K562 (cell line): ENCODE results near the gene RNF214. TPM values are rescaled to one million over a fixed set of nuclear protein-coding genes. Genes with fewer than 3 reads are reported as not detected.
A peak's percentile ranks its signal among the peaks of the same experiment; 100 is the strongest.

ENCODE experiments used
- ASH1L ChIP-seq: fragments of 450-650 bp; IDR thresholded peaks from 2 replicates; pipeline ENCODE4 v1.6.1; 2018; ENCODE audit warnings: borderline replicate concordance, mild to moderate bottlenecking, low read depth; ENCODE audit not compliant: partially characterized antibody
- ATF1 ChIP-seq, 2 experiments: fragments of 450-650 bp in 1 of 2; IDR thresholded peaks; 2 replicates each; pipeline ENCODE4 v1.6.1; 2016; ENCODE audit warnings: missing compliant biosample characterization in 1 of 2, missing genetic modification characterization in 1 of 2
- CBX5 ChIP-seq: IDR thresholded peaks from 2 replicates; pipeline ENCODE4 v1.6.1; 2014; ENCODE audit warnings: low read depth, borderline replicate concordance
- CHD4 ChIP-seq: fragments of 200-600 bp; sonication (generic); IDR thresholded peaks from 3 replicates; pipeline ENCODE4 v1.6.1; 2012; ENCODE audit warnings: low read depth, mild to moderate bottlenecking, mixed read lengths, low read length, inconsistent platforms; ENCODE audit not compliant: insufficient read depth, insufficient replicate concordance, poor library complexity, severe bottlenecking
- HDAC1 ChIP-seq, 2 experiments: fragments of 450-650 bp; IDR thresholded peaks; 2 replicates each; pipeline ENCODE4 v1.6.1; 2016 to 2017; ENCODE audit warnings: inconsistent platforms in 1 of 2, mild to moderate bottlenecking in 1 of 2, moderate library complexity in 1 of 2
- HEY1 ChIP-seq: fragments of 250-450 bp; sonication (Bioruptor Pico); IDR thresholded peaks from 2 replicates; pipeline ENCODE4 v1.5.0; 2020; ENCODE audit warnings: mild to moderate bottlenecking, moderate library complexity, borderline replicate concordance
- JUND ChIP-seq, 2 experiments: IDR thresholded peaks; 2 replicates in 1 of 2; 3 replicates in 1 of 2; pipeline ENCODE4 v1.6.1; 2011; ENCODE audit warnings: borderline replicate concordance in 2 of 2, low read depth in 2 of 2, low read length in 2 of 2, improper control_type of control experiment in 1 of 2, missing biosample characterization in 1 of 2, missing genetic modification characterization in 1 of 2, missing genetic modification reagents in 1 of 2
- KHSRP ChIP-seq: fragments of 450-650 bp; IDR thresholded peaks from 2 replicates; pipeline ENCODE4 v1.6.1; 2017
- NR3C1 ChIP-seq: sonication (generic); formaldehyde crosslinking; IDR thresholded peaks from 2 replicates; pipeline ENCODE4 v1.8.1; 2022; ENCODE audit warnings: missing genetic modification reagents
- PBX2 ChIP-seq, 2 experiments: IDR thresholded peaks in 1 of 2; conservative IDR thresholded peaks in 1 of 2; 2 replicates each; pipeline ENCODE4 v1.6.1; 2016; ENCODE audit warnings: low read depth in 2 of 2, mild to moderate bottlenecking in 1 of 2, missing compliant biosample characterization in 1 of 2, missing genetic modification characterization in 1 of 2, moderate library complexity in 1 of 2
- PHF20 ChIP-seq: fragments of 450-650 bp; IDR thresholded peaks from 2 replicates; pipeline ENCODE4 v1.6.1; 2018; ENCODE audit not compliant: partially characterized antibody
- SFPQ ChIP-seq: fragments of 200-400 bp; formaldehyde crosslinking; IDR thresholded peaks from 2 replicates; pipeline ENCODE4 v1.6.1; 2017; ENCODE audit warnings: mild to moderate bottlenecking, low read depth, low read length, moderate library complexity
- SP1 ChIP-seq: sonication (generic); formaldehyde crosslinking; IDR thresholded peaks from 2 replicates; pipeline ENCODE4 v1.8.1; 2022; ENCODE audit warnings: mild to moderate bottlenecking, missing genetic modification reagents
- SUPT5H ChIP-seq: fragments of 450-650 bp; IDR thresholded peaks from 2 replicates; pipeline ENCODE4 v1.6.1; 2016
- TFE3 ChIP-seq: fragments of 450-650 bp; formaldehyde crosslinking; IDR thresholded peaks from 2 replicates; pipeline ENCODE4 v1.4.0; 2020; ENCODE audit warnings: mild to moderate bottlenecking, mixed read lengths
- ZC3H8 ChIP-seq: fragments of 450-650 bp; IDR thresholded peaks from 2 replicates; pipeline ENCODE4 v1.6.1; 2017
- ZNF384 ChIP-seq: IDR thresholded peaks from 2 replicates; pipeline ENCODE4 v1.6.1; 2012; ENCODE audit warnings: low read depth, low read length, improper control_type of control experiment
- ZNF79 ChIP-seq: fragments of 250-450 bp; sonication (Bioruptor Pico); IDR thresholded peaks from 2 replicates; pipeline ENCODE4 v1.4.0; 2020; ENCODE audit warnings: low read depth, mild to moderate bottlenecking, moderate library complexity
- polyA plus RNA-seq, 8 experiments: library from polyadenylated mRNA; depleted of rRNA in 4 of 8; stranded (reverse) in 5 of 8; unstranded in 3 of 8; fragments of >200 nt; fragmentation: Nextera tagmentation in 2 of 8; fragmentation: Illumina TruSeq in 1 of 8; extraction: Ambion mirVana in 2 of 8; extraction: Trizol in 1 of 8; gene quantifications; 2 replicates each; pipeline versions ENCODE4 v1.2.1 to v1.2.3, GENCODE V29; 2011 to 2014; ENCODE audit warnings: inconsistent platforms in 1 of 8, missing spikeins in 1 of 8
- total RNA-seq, 7 experiments: library from RNA; depleted of rRNA in 6 of 7; stranded (reverse); fragments of >200 nt in 6 of 7; fragmentation: Illumina TruSeq in 2 of 7; extraction: Trizol in 2 of 7; gene quantifications; 2 replicates each; pipeline versions ENCODE4 v1.2.1 to v1.2.3, GENCODE V29; 2011 to 2021; ENCODE audit warnings: low replicate concordance in 1 of 7

RNF214 gene
- total and polyA plus RNA-seq, 9 of the 15 experiments (the other 6 are each of a cell fraction or from before 2014, with no cell fraction given) = 6.6 to 24.8 (median 11.9) TPM

GRCh38 chr11:117327567-117328374, 95.3 kb downstream of the RNF214 start, which contains the start of gene CEP164 (continued):
- TF ChIP-seq PBX2 (CRISPR knock-in tag; IDR thresholded peaks at IDR 0.05; ENCODE audit: low read depth) = no peak
- peak; percentile 81 for TF ChIP-seq PBX2 (tag; conservative IDR thresholded peaks at IDR 0.05; ENCODE audit: low read depth)
- no peak for TF ChIP-seq CBX5
- peak; percentile 62; the same call in 1 of the 2 replicates for TF ChIP-seq SP1 (CRISPR knock-in tag)
- peak; percentile 83 for TF ChIP-seq SUPT5H
- no peak for TF ChIP-seq CHD4
- TF ChIP-seq ASH1L = peak; percentile 88
- no peak for TF ChIP-seq ZNF79 (CRISPR knock-in tag)
- no peak for TF ChIP-seq JUND (IDR thresholded peaks at IDR 0.05; ENCODE audit: borderline replicate concordance, low read depth, low read length)
- TF ChIP-seq JUND (tag; IDR thresholded peaks at IDR 0.05; ENCODE audit: borderline replicate concordance, low read depth, low read length) = no peak; the same call in 2 of the 3 replicates
- TF ChIP-seq PHF20 = peak; percentile 12
- TF ChIP-seq ZC3H8 = no peak
- no peak for TF ChIP-seq SFPQ
- no peak for TF ChIP-seq HEY1
- TF ChIP-seq NR3C1 (CRISPR knock-in tag) = no peak
- no peak for TF ChIP-seq TFE3 (CRISPR knock-in tag)
- no peak for TF ChIP-seq KHSRP
- peak in 1 of 2 experiments; percentile 94; a peak in 2 of 4 replicates for TF ChIP-seq HDAC1 (IDR thresholded peaks at IDR 0.05)
- no peak for TF ChIP-seq ZNF384
- TF ChIP-seq ATF1 (CRISPR knock-in tag; IDR thresholded peaks at IDR 0.05) = no peak
- peak; percentile 89 for TF ChIP-seq ATF1 (tag; IDR thresholded peaks at IDR 0.05)
